GM04503 (cell line): ENCODE measurements around the gene DICER1.
"Not testable (repeated sequence)": the region's sequence is repeated elsewhere in the genome, so short reads cannot be mapped to it uniquely, and the experiment has no call there.

Experiments
- DNase-seq: peaks from one replicate; pipeline ENCODE4 v3.0.0-alpha.2; 2012; ENCODE audit warnings: low read depth

The DICER1 gene

DNA sequence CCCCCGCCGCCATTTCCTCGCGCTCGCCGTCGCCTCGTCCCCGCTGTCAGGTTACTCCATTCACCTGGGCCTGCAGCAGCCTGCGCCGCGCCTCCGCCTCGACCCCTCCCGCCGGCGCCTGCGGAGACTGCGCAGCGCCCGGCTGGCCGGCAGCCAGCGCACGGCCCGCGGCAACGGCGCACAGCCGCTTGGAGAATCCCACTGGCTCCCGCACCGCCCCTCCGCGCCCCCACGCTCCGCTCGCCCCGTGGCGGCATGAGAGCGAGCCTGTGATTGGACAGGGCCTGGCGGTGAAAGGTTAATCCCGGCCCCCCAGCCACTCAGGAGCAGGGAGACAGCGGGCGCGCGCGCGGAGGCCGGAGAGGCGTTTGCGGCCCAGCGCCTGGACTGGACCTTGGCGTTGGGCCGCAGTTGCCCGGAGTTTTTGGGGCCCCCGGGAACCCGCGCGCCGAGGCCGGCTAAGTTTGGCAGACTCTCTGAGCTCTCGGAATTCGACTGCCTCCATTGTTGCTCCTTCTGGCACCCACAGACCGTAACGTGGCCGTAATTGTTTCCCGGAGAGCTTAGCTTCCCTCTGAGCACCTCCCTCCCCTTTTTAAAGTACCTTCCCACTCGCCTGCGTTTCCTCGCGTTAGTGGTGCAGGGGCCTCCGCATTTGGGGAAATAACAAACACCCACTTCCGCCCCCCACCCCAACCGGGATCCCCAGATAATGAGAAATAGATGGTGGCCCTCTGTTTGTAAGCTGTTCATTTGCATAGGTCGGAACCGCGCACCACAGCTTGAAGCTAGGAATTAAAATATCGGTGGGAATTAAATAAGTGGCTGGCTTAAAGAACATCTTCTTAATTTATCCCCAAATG is at the start of gene DICER1:
TSS of gene DICER1 (minus strand) at position 203 of the 863 bp plus-strand sequence. CDS start 24,071 bp downstream, outside the sequence.
- peak; percentile 54 for DNase-seq

- no peak for DNase-seq
Observed at GRCh38 chr14:95206534-95206933, 49.2 kb upstream of the DICER1 start.

DNA sequence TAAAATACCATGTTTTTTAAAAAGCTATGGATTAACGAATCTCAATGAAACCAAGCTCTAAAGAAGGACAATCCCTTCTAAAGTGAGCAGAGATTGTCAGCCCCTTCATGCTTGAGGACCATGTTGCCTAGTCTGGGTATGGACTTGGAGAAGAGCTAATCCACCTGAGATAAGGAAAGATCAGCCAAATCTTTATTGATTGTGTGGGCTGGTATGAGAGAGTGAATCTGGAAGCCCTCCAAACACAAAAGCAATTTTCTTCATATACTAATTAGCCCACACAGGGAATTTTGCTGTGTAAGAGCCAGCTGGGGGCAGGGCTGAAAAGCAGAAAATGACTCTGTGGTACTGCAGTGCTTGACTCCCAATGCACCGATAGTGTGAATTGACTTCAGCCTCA is 47.4 kb upstream of the DICER1 start:
- no peak for DNase-seq

DNA sequence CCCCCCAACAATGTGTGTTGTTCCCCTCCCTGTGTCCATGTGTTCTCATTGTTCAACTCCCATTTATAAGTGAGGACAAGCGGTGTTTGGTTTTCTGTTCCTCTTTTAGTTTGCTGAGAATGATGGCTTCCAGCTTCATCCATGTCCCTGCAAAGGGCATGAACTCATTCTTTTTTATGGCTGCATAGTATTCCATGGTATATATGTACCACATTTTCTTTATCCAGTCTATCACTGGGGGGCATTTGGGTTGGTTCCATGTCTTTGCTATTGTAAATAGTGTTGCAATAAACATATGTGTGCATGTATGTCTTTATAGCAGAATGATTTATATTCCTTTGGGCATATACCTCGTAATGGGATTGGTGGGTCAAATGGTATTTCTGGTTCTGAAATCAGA is 44.4 kb upstream of the DICER1 start:
- not testable (repeated sequence) for DNase-seq

DNA sequence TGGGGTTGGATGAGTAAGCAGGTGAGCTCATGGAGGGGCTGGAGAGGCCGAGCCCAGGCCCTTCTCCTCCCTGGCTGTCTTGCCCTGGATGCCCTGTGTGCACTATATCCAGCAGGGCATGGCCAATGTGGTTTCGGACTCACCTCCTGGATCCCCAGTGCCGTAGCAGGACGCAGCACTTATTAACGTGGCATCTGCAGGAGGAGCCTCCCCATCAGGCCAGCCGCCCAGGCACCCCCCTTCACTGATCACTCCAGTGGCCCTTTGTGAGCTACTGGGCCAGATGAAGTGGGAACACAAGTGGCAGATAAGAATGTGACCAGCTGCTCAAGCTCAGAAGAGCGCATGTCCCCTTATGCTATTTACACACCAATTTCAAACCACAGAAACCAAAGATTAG is 43.1 kb upstream of the DICER1 start:
- no peak for DNase-seq

GRCh38 chr14:95199298-95199983 is 42.1 kb upstream of the DICER1 start:
- DNase-seq, result no peak

- no peak for DNase-seq
Observed at GRCh38 chr14:95198320-95198719, 41.0 kb upstream of the DICER1 start.

DNA sequence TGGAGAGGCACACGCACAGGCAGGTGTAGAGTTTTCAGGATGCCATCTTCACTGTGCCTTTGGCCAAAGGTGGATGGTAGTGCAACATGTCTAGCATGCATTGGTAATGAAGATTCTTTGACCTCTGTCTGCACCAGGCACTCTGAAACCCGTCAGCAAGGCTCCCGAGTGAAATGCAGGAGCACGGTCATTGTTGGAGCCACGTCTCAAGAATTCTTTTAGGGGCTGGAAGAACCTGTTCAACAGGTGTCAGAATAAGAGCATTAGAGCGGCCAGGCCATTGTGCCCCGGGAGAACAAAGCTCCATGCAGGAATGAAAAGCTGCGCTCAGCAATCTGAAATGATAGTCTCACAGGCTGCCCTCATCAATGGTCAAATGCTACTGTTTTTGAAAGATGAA is 40.2 kb upstream of the DICER1 start:
- no peak for DNase-seq

DNA sequence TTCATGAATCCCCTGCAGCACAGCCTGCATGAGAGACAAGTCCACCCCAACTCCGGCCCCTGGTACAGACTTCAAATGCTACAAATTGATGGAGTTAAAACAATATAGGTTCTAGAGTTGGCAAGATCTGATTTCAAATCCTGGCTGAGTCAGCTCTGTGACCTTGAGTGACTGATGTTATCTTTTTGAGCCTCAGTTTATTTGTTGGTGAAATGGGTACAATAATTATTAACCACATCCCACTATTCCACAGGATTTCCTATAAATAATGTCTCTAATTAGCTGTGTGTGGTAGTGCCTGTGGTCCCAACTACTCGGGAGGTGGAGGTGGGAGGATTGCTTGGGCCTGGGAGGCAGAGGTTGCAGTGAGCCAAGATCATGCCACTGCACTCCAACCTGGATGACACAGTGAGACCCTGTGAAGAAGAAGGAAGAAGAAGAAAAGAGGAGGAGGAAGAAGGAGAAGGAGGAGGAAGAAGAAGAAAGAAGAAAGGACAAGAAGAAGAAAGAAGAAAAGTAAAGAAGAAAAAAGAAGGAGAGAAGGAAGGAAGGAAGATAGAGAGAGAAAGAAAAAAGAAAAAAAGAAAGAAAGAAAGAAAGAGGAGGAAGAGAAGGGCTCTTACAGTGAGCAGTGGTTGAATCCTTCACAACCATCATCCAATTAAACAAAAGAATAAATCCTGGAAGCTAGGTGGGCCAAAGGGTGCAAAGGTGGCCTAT is 39.7 kb upstream of the DICER1 start:
- DNase-seq, result no peak

GRCh38 chr14:95196268-95196667 is 38.9 kb upstream of the DICER1 start:
- no peak for DNase-seq

- no peak for DNase-seq
Observed at GRCh38 chr14:95195031-95195430, 37.7 kb upstream of the DICER1 start.

GRCh38 chr14:95193081-95193480 is 35.8 kb upstream of the DICER1 start:
- no peak for DNase-seq

DNA sequence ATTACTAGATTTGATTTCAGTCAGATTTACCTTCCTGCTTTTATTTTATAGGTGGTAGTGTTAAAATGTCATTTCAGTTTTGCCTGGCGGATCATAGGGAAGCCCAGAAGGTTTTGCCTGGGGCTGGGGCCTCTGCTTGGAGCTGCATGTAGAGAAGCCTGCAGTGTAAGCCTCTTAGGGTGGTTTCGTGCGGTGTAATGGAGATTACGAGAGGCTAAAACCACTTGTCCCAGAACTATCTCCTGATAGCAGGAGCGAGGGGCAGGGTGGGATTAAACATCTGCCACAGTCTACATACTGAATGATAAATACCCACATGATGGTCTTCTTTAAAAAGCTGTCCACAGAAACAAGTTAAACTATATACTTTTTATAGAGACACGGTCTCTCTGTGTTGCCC is 35.0 kb upstream of the DICER1 start:
- no peak for DNase-seq

- DNase-seq, result no peak
Observed at GRCh38 chr14:95191445-95192199, 34.3 kb upstream of the DICER1 start.

- DNase-seq, result no peak
Observed at GRCh38 chr14:95190857-95191256, 33.5 kb upstream of the DICER1 start.

DNA sequence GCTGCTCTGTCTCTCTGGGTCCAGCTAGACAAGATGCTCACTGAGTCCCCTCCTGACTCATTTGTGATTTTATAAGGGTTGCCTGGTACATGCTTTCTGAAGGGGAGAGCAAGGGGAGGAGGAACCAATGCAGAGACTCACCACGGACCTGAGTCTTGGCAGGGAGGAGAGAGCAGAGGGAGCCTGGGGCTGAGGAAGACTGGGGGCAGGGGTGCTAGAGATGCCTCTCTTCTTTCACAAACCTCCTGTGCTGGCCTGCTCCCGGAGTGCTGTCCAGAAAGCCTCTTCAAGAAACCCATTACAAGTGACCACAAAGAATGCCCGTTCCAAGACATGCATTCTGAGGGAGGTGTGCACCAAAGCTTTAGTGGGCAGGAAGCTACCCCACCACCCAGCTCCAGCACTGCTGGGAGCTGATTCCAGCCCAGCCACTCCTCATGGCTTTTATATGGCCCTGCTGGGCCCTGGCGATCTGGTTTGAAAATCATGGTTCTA is 33.1 kb upstream of the DICER1 start:
- no peak for DNase-seq

- DNase-seq, result no peak
Observed at GRCh38 chr14:95189367-95190132, 32.2 kb upstream of the DICER1 start.

GRCh38 chr14:95188380-95188779 is 31.1 kb upstream of the DICER1 start:
- DNase-seq, result no peak

- DNase-seq, result no peak
Observed at GRCh38 chr14:95185767-95186392, 28.6 kb upstream of the DICER1 start.

DNA sequence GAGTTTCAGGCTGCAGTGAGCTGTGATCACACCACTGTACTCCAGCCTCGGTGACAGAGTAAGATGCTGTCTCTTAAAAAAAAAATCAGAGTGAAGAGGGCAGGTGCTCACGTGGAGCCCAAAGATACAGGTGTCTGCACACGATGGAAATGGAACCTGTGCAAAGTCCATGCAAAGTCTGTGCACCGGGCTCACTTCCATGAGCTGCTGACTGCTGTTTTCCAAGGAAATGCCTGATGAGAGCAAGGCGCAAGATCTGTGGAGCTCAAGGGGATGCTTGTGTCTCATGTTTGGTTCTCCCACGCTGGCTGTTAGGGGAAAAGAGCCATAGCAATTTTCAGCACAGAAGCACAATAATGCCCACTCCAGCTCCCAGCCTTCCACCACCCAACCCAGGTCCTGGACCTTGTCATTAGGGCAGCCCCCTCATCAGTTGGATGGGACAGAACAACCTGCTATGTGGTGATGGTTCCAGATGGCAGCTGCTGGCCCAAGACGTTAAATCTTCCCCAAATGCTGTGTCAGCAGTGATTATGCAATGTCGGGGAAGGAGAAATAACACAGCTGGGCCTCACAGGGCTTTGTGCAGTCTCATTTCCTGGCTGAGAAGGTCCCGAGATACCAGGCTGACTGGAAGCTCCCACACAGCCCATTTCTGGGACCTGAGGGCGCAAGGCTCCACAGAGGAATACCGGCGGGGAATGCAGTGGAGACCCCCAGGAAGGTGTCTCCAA is 27.9 kb upstream of the DICER1 start:
- no peak for DNase-seq
